Parathyroid adenoma (tissue), 2 donors: Measurements from ENCODE around the gene SIGLEC8.

ENCODE experiments used
- H2AFZ ChIP-seq: fragments of 300-600 bp; sonication (generic); one replicate; pipeline ENCODE4 v1.7.0; 2017; ENCODE audit warnings: antibody characterized with exemption, mild to moderate bottlenecking
- H3K27ac ChIP-seq: fragments of 300-600 bp; sonication (generic); one replicate; pipeline ENCODE4 v1.7.0; 2017
- H3K27me3 ChIP-seq: fragments of 300-600 bp; sonication (generic); one replicate; pipeline ENCODE4 v1.7.0; 2017; ENCODE audit warnings: low read length; ENCODE audit not compliant: control insufficient read depth, insufficient read depth
- H3K36me3 ChIP-seq: fragments of 300-600 bp; sonication (generic); one replicate; pipeline ENCODE4 v1.7.0; 2017; ENCODE audit warnings: low read length; ENCODE audit not compliant: control insufficient read depth, insufficient read depth
- H3K4me1 ChIP-seq: fragments of 300-600 bp; sonication (generic); one replicate; pipeline ENCODE4 v1.7.0; 2017; ENCODE audit warnings: control low read depth
- H3K4me2 ChIP-seq: fragments of 300-600 bp; sonication (generic); one replicate; pipeline ENCODE4 v1.7.0; 2017; ENCODE audit warnings: low read length
- H3K4me3 ChIP-seq: fragments of 300-600 bp; sonication (generic); one replicate; pipeline ENCODE4 v1.7.0; 2017; ENCODE audit warnings: low read depth, low read length
- H3K79me2 ChIP-seq: fragments of 300-600 bp; sonication (generic); one replicate; pipeline ENCODE4 v1.7.0; 2017; ENCODE audit warnings: control low read depth
- H3K9ac ChIP-seq: fragments of 300-600 bp; sonication (generic); one replicate; pipeline ENCODE4 v1.7.0; 2017; ENCODE audit warnings: mild to moderate bottlenecking
- H3K9me3 ChIP-seq: fragments of 300-600 bp; sonication (generic); one replicate; pipeline ENCODE4 v1.7.0; 2017; ENCODE audit warnings: low read length; ENCODE audit not compliant: control insufficient read depth
- CTCF ChIP-seq: fragments of 300-600 bp; sonication (generic); IDR thresholded peaks from one replicate; pipeline ENCODE4 v1.7.0; 2017; ENCODE audit warnings: antibody characterized with exemption, mild to moderate bottlenecking
- donor health status: primary hyperparathyroidism.

The SIGLEC8 gene

GRCh38 chr19:51458051-51458645 is at the start of gene SIGLEC8:
TSS of gene SIGLEC8 (minus strand) at chr19:51458454. CDS start at chr19:51458387, 67 bp downstream.
- H3K27ac ChIP-seq = no peak within 1 kb of the TSS
- H3K4me2 ChIP-seq = no peak within 1 kb of the TSS
- H3K9ac ChIP-seq = no peak within 1 kb of the TSS

GRCh38 chr19:51507640-51508058 is 49.4 kb upstream of the SIGLEC8 start:
- Histone ChIP-seq H3K4me1 (no peaks in the 10 kb centered on the region), H2AFZ (no peak overlapping the region), H3K36me3 (no peaks in the 10 kb centered on the region), H3K27me3 (no peaks in the 10 kb centered on the region), H3K79me2 (no peaks in the 10 kb centered on the region), H3K9ac (no peak overlapping the region), H3K27ac (no peak overlapping the region), H3K4me2 (no peak overlapping the region), H3K4me3 (no peak overlapping the region), H3K9me3 (no peaks in the 10 kb centered on the region)
- no peak for TF ChIP-seq CTCF

More at GRCh38 chr19:51458051-51458645, at the start of gene SIGLEC8:
- Histone ChIP-seq H2AFZ (no peak within 1 kb of the TSS), H3K9me3 (no peaks in the 10 kb centered on the region), H3K4me1 (no peaks in the 10 kb centered on the region), H3K4me3 (no peak within 1 kb of the TSS), H3K36me3 (no peaks in the 10 kb centered on the region), H3K79me2 (no peaks in the 10 kb centered on the region), H3K27me3 (no peaks in the 10 kb centered on the region)
- TF ChIP-seq CTCF = no peak

- no peak overlapping the region for H3K4me2 ChIP-seq
- no peaks in the 10 kb centered on the region for H3K36me3 ChIP-seq
- no peak overlapping the region for H3K4me3 ChIP-seq
- H3K27me3 ChIP-seq = no peaks in the 10 kb centered on the region
- no peak overlapping the region for H3K27ac ChIP-seq
- no peaks in the 10 kb centered on the region for H3K4me1 ChIP-seq
- no peaks in the 10 kb centered on the region for H3K79me2 ChIP-seq
- H3K9ac ChIP-seq = no peak overlapping the region
- no peak overlapping the region for H2AFZ ChIP-seq
- H3K9me3 ChIP-seq = no peaks in the 10 kb centered on the region
- TF ChIP-seq CTCF = no peak
Observed at GRCh38 chr19:51507192-51507591, 48.9 kb upstream of the SIGLEC8 start.

GRCh38 chr19:51505904-51506303 is 47.6 kb upstream of the SIGLEC8 start:
- no peak overlapping the region for H2AFZ ChIP-seq
- H3K27ac ChIP-seq = no peak overlapping the region
- no peaks in the 10 kb centered on the region for H3K27me3 ChIP-seq
- no peak overlapping the region for H3K4me3 ChIP-seq
- TF ChIP-seq CTCF = no peak
- H3K36me3 ChIP-seq = no peaks in the 10 kb centered on the region
- no peak overlapping the region for H3K4me2 ChIP-seq
- H3K79me2 ChIP-seq = no peaks in the 10 kb centered on the region
- no peak overlapping the region for H3K9ac ChIP-seq
- H3K4me1 ChIP-seq = no peaks in the 10 kb centered on the region
- no peaks in the 10 kb centered on the region for H3K9me3 ChIP-seq

- H3K27ac ChIP-seq = no peak overlapping the region
- H3K36me3 ChIP-seq = no peaks in the 10 kb centered on the region
Observed at GRCh38 chr19:51503896-51504295, 45.6 kb upstream of the SIGLEC8 start.

More at GRCh38 chr19:51503896-51504295, 45.6 kb upstream of the SIGLEC8 start:
- H3K9me3 ChIP-seq = no peaks in the 10 kb centered on the region
- no peaks in the 10 kb centered on the region for H3K4me1 ChIP-seq
- no peak overlapping the region for H3K4me3 ChIP-seq
- no peak overlapping the region for H3K4me2 ChIP-seq
- H2AFZ ChIP-seq = no peak overlapping the region
- no peak for TF ChIP-seq CTCF
- no peaks in the 10 kb centered on the region for H3K79me2 ChIP-seq
- H3K27me3 ChIP-seq = no peaks in the 10 kb centered on the region
- no peak overlapping the region for H3K9ac ChIP-seq
